SH-SY5Y (cell line): ENCODE measurements around the gene ROBO1.

Experiments used
- GATA2 ChIP-seq: IDR thresholded peaks from 2 replicates; pipeline ENCODE4 v1.6.1; 2011; ENCODE audit warnings: mild to moderate bottlenecking, low read depth, low read length
- GATA3 ChIP-seq: IDR thresholded peaks from 2 replicates; pipeline ENCODE4 v1.6.1; 2011; ENCODE audit warnings: low read depth, mild to moderate bottlenecking, low read length, moderate library complexity

GRCh38 chr3:79057756-79058155 is 710.0 kb downstream of the ROBO1 start:
- TF ChIP-seq GATA2 (no peak), GATA3 (no peak)
